ENCODE data around the gene DMXL1.

DNA sequence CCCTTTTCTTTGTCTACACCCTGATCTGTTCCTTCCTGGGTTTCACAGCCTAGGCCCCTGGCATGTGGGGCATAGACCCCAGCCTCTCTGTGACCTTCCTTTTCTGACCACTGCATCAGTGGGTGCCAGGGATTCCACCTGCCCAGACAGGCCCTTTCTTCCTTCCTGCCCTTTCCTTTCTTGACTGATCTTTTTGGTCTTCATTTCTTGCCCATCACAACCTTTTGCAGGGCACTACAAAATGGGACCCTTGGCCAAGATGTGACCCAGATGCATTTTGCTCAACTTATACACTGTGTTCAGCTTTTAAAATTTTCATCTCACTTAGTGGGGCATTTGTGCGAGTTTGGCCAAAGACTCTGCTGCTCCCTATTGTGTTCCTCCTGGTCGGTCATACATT, 211.7 kb downstream of the DMXL1 start:
- TF ChIP-seq ZNF16 (tag by site-specific recombination; IDR thresholded peaks at IDR 0.05; ENCODE audit: low read depth) (no peak), ZNF138 (tag by site-specific recombination; IDR thresholded peaks at IDR 0.05; ENCODE audit: borderline replicate concordance) (no peak), YY1 (tag by site-specific recombination; IDR thresholded peaks at IDR 0.05) (no peak)
- TF ChIP-seq, protein P1, sequence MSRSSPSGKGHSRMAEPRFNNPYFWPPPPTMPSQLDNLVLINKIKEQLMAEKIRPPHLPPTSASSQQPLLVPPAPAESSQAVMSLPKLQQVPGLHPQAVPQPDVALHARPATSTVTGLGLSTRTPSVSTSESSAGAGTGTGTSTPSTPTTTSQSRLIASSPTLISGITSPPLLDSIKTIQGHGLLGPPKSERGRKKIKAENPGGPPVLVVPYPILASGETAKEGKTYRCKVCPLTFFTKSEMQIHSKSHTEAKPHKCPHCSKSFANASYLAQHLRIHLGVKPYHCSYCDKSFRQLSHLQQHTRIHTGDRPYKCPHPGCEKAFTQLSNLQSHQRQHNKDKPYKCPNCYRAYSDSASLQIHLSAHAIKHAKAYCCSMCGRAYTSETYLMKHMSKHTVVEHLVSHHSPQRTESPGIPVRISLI (tag by site-specific recombination; IDR thresholded peaks at IDR 0.05), result no peak

All from HEK293 (cell line).